H1 (cell line): Measurements from ENCODE around the gene XIRP1. TPM values are rescaled to one million over a fixed set of nuclear protein-coding genes. Genes with fewer than 3 reads are reported as not detected.

ENCODE experiments used
- BRCA1 ChIP-seq: IDR thresholded peaks from 2 replicates; pipeline ENCODE4 v1.6.1; 2012; ENCODE audit warnings: low read depth, low read length, improper control_type of control experiment
- CEBPB ChIP-seq: IDR thresholded peaks from 2 replicates; pipeline ENCODE4 v1.6.1; 2012; ENCODE audit warnings: low read depth, low read length
- EGR1 ChIP-seq: IDR thresholded peaks from 2 replicates; pipeline ENCODE4 v1.6.1; 2011; ENCODE audit warnings: low read depth, low read length, borderline replicate concordance
- EP300 ChIP-seq, 2 experiments: IDR thresholded peaks; 1 replicate in 1 of 2; 2 replicates in 1 of 2; pipeline ENCODE4 v1.6.1; 2011 to 2012; ENCODE audit warnings: low read depth in 2 of 2, low read length in 2 of 2, mild to moderate bottlenecking in 2 of 2, borderline replicate concordance in 1 of 2, inconsistent platforms in 1 of 2, moderate library complexity in 1 of 2
- EZH2 ChIP-seq: fragments of 200-600 bp; sonication (generic); IDR thresholded peaks from 2 replicates; pipeline ENCODE4 v1.7.1; 2012; ENCODE audit warnings: low read depth, mild to moderate bottlenecking, moderate library complexity, low read length, inconsistent platforms; ENCODE audit not compliant: severe bottlenecking
- FOSL1 ChIP-seq: IDR thresholded peaks from 2 replicates; pipeline ENCODE4 v1.6.1; 2011; ENCODE audit warnings: mild to moderate bottlenecking, low read depth, low read length, moderate library complexity; ENCODE audit not compliant: insufficient read depth
- HDAC6 ChIP-seq: IDR thresholded peaks from one replicate; pipeline ENCODE4 v1.7.1; 2012; ENCODE audit warnings: low read depth, mild to moderate bottlenecking, inconsistent platforms, low read length, moderate library complexity
- KDM4A ChIP-seq: IDR thresholded peaks from one replicate; pipeline ENCODE4 v1.7.1; 2012; ENCODE audit warnings: low read depth, mild to moderate bottlenecking, moderate library complexity, low read length, inconsistent platforms; ENCODE audit not compliant: severe bottlenecking
- NANOG ChIP-seq: IDR thresholded peaks from 2 replicates; pipeline ENCODE4 v1.6.1; 2011; ENCODE audit warnings: low read length, low read depth, mild to moderate bottlenecking, inconsistent platforms; ENCODE audit not compliant: insufficient read depth, poor library complexity, severe bottlenecking
- NRF1 ChIP-seq: IDR thresholded peaks from 2 replicates; pipeline ENCODE4 v1.6.1; 2011; ENCODE audit warnings: mild to moderate bottlenecking, low read depth, low read length, improper control_type of control experiment
- PHF8 ChIP-seq: fragments of 200-600 bp; sonication (generic); conservative IDR thresholded peaks from 2 replicates; pipeline ENCODE4 v1.7.1; 2012; ENCODE audit warnings: low read depth, mild to moderate bottlenecking, inconsistent platforms, low read length, moderate library complexity
- POLR2A ChIP-seq, 2 experiments: IDR thresholded peaks; 1 replicate in 1 of 2; 2 replicates in 1 of 2; pipeline ENCODE4 v1.6.1; 2011; ENCODE audit warnings: low read depth in 2 of 2, low read length in 2 of 2, mild to moderate bottlenecking in 2 of 2; ENCODE audit errors: control extremely low read depth in 1 of 2
- RBBP5 ChIP-seq: IDR thresholded peaks from 2 replicates; pipeline ENCODE4 v1.7.1; 2012; ENCODE audit warnings: low read depth, mild to moderate bottlenecking, inconsistent platforms, low read length, moderate library complexity, borderline replicate concordance
- RXRA ChIP-seq: IDR thresholded peaks from 2 replicates; pipeline ENCODE4 v1.6.1; 2011; ENCODE audit warnings: low read depth, mild to moderate bottlenecking, low read length, moderate library complexity; ENCODE audit not compliant: insufficient read depth
- TAF1 ChIP-seq: IDR thresholded peaks from 2 replicates; pipeline ENCODE4 v1.6.1; 2011; ENCODE audit warnings: mild to moderate bottlenecking, low read depth, low read length
- YY1 ChIP-seq: IDR thresholded peaks from 2 replicates; pipeline ENCODE4 v1.6.1; 2011; ENCODE audit warnings: low read depth, mild to moderate bottlenecking, low read length
- ZNF274 ChIP-seq: IDR thresholded peaks from 2 replicates; pipeline ENCODE4 v1.7.0; 2012; ENCODE audit warnings: low read length, borderline replicate concordance; ENCODE audit errors: extremely low read depth
- polyA plus RNA-seq, 7 experiments: library from polyadenylated mRNA; depleted of rRNA in 3 of 7; stranded (reverse) in 5 of 7; unstranded in 2 of 7; fragments of >200 nt in 5 of 7; fragments of 200-250 nt in 2 of 7; gene quantifications; 1 replicate in 5 of 7; 2 replicates in 1 of 7; 4 replicates in 1 of 7; pipeline versions ENCODE4 v1.2.1 to v1.2.3, GENCODE V29; 2011 to 2013; ENCODE audit warnings: missing spikeins in 2 of 7, mixed read lengths in 2 of 7
- total RNA-seq: library from RNA; stranded (reverse); fragmentation: NEBNext Ultra II Directional; extraction: Animal tissue kit (Norgen Biotek cat#: 25700); gene quantifications from 2 replicates; pipeline ENCODE4 v1.2.1, GENCODE V29; 2021
- TF ChIP-seq, protein P1 (sequence below): IDR thresholded peaks from 2 replicates; pipeline ENCODE4 v1.6.1; 2011; ENCODE audit warnings: low read depth, mild to moderate bottlenecking, low read length; ENCODE audit not compliant: insufficient read depth
- TF ChIP-seq, protein P2 (sequence below), 3 experiments: IDR thresholded peaks; 1 replicate in 2 of 3; 2 replicates in 1 of 3; pipeline versions ENCODE4 v1.5.1 to v1.6.1; 2011; ENCODE audit warnings: low read length in 3 of 3, mild to moderate bottlenecking in 3 of 3, inconsistent platforms in 2 of 3, low read depth in 1 of 3, moderate library complexity in 1 of 3; ENCODE audit not compliant: insufficient read depth in 1 of 3; ENCODE audit errors: control extremely low read depth in 1 of 3

XIRP1 gene
- total and polyA plus RNA-seq, 2 of the 8 experiments (the other 6 are each of a cell fraction or from before 2014, with no cell fraction given): not detected

DNA sequence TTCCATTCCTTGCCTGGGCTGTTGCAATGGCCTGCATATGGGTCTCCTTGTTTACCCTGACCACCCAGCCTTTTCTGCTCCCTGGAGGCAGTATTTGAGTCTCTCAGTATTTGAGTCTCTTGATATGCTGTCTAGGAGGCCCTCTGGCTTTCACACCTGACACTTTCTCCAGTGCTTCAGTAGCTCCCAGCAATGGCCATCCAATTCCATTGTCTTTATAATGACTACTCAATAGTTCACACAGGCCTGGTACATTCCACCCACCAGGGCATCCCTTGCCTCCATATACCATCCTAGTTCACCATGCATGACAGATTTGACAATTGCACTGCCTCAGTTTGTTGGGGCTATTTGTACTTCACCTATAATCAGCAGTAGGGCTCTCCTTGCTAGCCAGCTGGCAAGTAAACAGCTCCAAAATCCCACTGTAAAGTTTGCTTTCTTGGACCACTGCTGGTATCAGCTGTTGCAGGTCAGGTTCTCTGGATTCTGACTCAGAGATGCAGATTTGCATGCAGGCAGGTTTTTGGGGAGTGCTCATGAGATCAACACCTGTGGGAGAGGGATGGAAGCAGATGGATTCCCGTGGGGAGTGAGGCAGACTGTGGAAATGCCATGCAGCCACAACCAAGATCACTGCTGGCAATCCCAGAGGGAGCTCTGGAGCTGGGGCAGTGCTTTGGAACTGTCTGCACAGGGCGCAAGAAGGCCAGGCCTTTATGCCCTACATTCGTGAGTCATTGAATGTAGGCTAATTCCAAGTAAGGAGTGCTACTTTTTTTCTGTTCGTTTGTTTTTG lies 19.1 kb upstream of the XIRP1 start (continued):
- TF ChIP-seq, protein P1, sequence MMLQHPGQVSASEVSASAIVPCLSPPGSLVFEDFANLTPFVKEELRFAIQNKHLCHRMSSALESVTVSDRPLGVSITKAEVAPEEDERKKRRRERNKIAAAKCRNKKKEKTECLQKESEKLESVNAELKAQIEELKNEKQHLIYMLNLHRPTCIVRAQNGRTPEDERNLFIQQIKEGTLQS: no peak
- TF ChIP-seq HDAC6: no peak
- TF ChIP-seq YY1: peak; percentile 41; the same call in 1 of the 2 replicates
- no peak for TF ChIP-seq RBBP5
- no peak for TF ChIP-seq EP300 (IDR thresholded peaks at IDR 0.05; ENCODE audit: borderline replicate concordance in 1 of 2, low read depth in 2 of 2, low read length in 2 of 2)
- no peak for TF ChIP-seq POLR2A (IDR thresholded peaks at IDR 0.05; ENCODE audit: control extremely low read depth in 1 of 2, low read depth in 2 of 2, low read length in 2 of 2)
- no peak for TF ChIP-seq ZNF274
- peak; percentile 88 for TF ChIP-seq NANOG
- no peak for TF ChIP-seq NRF1
- TF ChIP-seq FOSL1: no peak
- TF ChIP-seq, protein P2, sequence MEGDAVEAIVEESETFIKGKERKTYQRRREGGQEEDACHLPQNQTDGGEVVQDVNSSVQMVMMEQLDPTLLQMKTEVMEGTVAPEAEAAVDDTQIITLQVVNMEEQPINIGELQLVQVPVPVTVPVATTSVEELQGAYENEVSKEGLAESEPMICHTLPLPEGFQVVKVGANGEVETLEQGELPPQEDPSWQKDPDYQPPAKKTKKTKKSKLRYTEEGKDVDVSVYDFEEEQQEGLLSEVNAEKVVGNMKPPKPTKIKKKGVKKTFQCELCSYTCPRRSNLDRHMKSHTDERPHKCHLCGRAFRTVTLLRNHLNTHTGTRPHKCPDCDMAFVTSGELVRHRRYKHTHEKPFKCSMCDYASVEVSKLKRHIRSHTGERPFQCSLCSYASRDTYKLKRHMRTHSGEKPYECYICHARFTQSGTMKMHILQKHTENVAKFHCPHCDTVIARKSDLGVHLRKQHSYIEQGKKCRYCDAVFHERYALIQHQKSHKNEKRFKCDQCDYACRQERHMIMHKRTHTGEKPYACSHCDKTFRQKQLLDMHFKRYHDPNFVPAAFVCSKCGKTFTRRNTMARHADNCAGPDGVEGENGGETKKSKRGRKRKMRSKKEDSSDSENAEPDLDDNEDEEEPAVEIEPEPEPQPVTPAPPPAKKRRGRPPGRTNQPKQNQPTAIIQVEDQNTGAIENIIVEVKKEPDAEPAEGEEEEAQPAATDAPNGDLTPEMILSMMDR (IDR thresholded peaks at IDR 0.05; ENCODE audit: control extremely low read depth in 1 of 3, insufficient read depth in 1 of 3, low read depth in 1 of 3, low read length in 3 of 3): peak in 2 of 3 experiments; percentile 7 to 40; a peak in 1 of 4 replicates
- TF ChIP-seq KDM4A: no peak
- TF ChIP-seq CEBPB: no peak
- TF ChIP-seq EGR1: no peak
- TF ChIP-seq TAF1: no peak
- no peak for TF ChIP-seq BRCA1
- no peak for TF ChIP-seq RXRA
- TF ChIP-seq EZH2: no peak
- TF ChIP-seq PHF8: no peak
